ENCODE results near the gene TMEM217. TPM values are rescaled to one million over a fixed set of nuclear protein-coding genes. Genes with fewer than 3 reads are reported as not detected.
"Not testable (repeated sequence)": the region's sequence is repeated elsewhere in the genome, so short reads cannot be mapped to it uniquely, and the experiment has no call there.

The TMEM217 gene
- polyA plus RNA-seq, 2 donors: 2.6 to 5.4 TPM

- no peaks in the 10 kb centered on the region for H3K36me3 ChIP-seq (ENCODE audit: control insufficient read depth in 2 of 2, insufficient read depth in 2 of 2, low read length in 1 of 2)
- H3K27me3 ChIP-seq (ENCODE audit: control insufficient read depth in 1 of 2, insufficient read depth in 2 of 2, low read length in 2 of 2): no peaks in the 10 kb centered on the region
- H3K27ac ChIP-seq (ENCODE audit: low read depth in 2 of 2, low read length in 1 of 2): no peak overlapping the region
- H3K9me3 ChIP-seq (ENCODE audit: control insufficient read depth in 2 of 2, insufficient read depth in 1 of 2, low read depth in 1 of 2, low read length in 1 of 2): no peaks in the 10 kb centered on the region
- peaks cover 0 to 3% of the 10 kb centered on the region in 2 donors for H3K4me1 ChIP-seq (ENCODE audit: control insufficient read depth in 2 of 2, insufficient read depth in 2 of 2, low read length in 1 of 2)
- 59 to 60% methylated on average over 7 of the region's 7 CpGs for WGBS, 2 donors
- H3K4me3 ChIP-seq (ENCODE audit: low read depth in 1 of 2, low read length in 2 of 2): no peak overlapping the region
Observed at GRCh38 chr6:37207903-37208456, 50.0 kb downstream of the TMEM217 start.

- Histone ChIP-seq H3K9me3 (ENCODE audit: control insufficient read depth in 2 of 2, insufficient read depth in 1 of 2, low read depth in 1 of 2, low read length in 1 of 2) (no peaks in the 10 kb centered on the region), H3K4me3 (ENCODE audit: low read depth in 1 of 2, low read length in 2 of 2) (no peak overlapping the region), H3K4me1 (ENCODE audit: control insufficient read depth in 2 of 2, insufficient read depth in 2 of 2, low read length in 1 of 2) (peaks cover 0 to 3% of the 10 kb centered on the region in 2 donors), H3K27me3 (ENCODE audit: control insufficient read depth in 1 of 2, insufficient read depth in 2 of 2, low read length in 2 of 2) (no peaks in the 10 kb centered on the region), H3K36me3 (ENCODE audit: control insufficient read depth in 2 of 2, insufficient read depth in 2 of 2, low read length in 1 of 2) (no peaks in the 10 kb centered on the region), H3K27ac (ENCODE audit: low read depth in 2 of 2, low read length in 1 of 2) (no peak overlapping the region)
- WGBS, 2 donors: 91 to 93% methylated on average over 9 of the region's 9 CpGs
Observed at GRCh38 chr6:37206622-37207021, 51.3 kb downstream of the TMEM217 start.

GRCh38 chr6:37205997-37206340 is 52.0 kb downstream of the TMEM217 start:
- H3K36me3 ChIP-seq (ENCODE audit: control insufficient read depth in 2 of 2, insufficient read depth in 2 of 2, low read length in 1 of 2): no peaks in the 10 kb centered on the region
- 92 to 97% methylated on average over 4 of the region's 4 CpGs for WGBS, 2 donors
- H3K9me3 ChIP-seq (ENCODE audit: control insufficient read depth in 2 of 2, insufficient read depth in 1 of 2, low read depth in 1 of 2, low read length in 1 of 2): no peaks in the 10 kb centered on the region
- no peak overlapping the region for H3K4me3 ChIP-seq (ENCODE audit: low read depth in 1 of 2, low read length in 2 of 2)
- peaks cover 0 to 3% of the 10 kb centered on the region in 2 donors for H3K4me1 ChIP-seq (ENCODE audit: control insufficient read depth in 2 of 2, insufficient read depth in 2 of 2, low read length in 1 of 2)
- no peaks in the 10 kb centered on the region for H3K27me3 ChIP-seq (ENCODE audit: control insufficient read depth in 1 of 2, insufficient read depth in 2 of 2, low read length in 2 of 2)
- peak overlapping the region in 1 of 2 donors; percentile 3 for H3K27ac ChIP-seq (ENCODE audit: low read depth in 2 of 2, low read length in 1 of 2)

GRCh38 chr6:37205175-37205996 is 52.6 kb downstream of the TMEM217 start:
- Histone ChIP-seq H3K36me3 (ENCODE audit: control insufficient read depth in 2 of 2, insufficient read depth in 2 of 2, low read length in 1 of 2) (no peaks in the 10 kb centered on the region), H3K4me1 (ENCODE audit: control insufficient read depth in 2 of 2, insufficient read depth in 2 of 2, low read length in 1 of 2) (peaks cover 0 to 3% of the 10 kb centered on the region in 2 donors), H3K9me3 (ENCODE audit: control insufficient read depth in 2 of 2, insufficient read depth in 1 of 2, low read depth in 1 of 2, low read length in 1 of 2) (no peaks in the 10 kb centered on the region), H3K27me3 (ENCODE audit: control insufficient read depth in 1 of 2, insufficient read depth in 2 of 2, low read length in 2 of 2) (no peaks in the 10 kb centered on the region), H3K27ac (ENCODE audit: low read depth in 2 of 2, low read length in 1 of 2) (peak overlapping the region; percentile 3 to 15), H3K4me3 (ENCODE audit: low read depth in 1 of 2, low read length in 2 of 2) (no peak overlapping the region)
- WGBS, 2 donors: 61 to 63% methylated on average over 13 of the region's 13 CpGs

GRCh38 chr6:37204014-37204751 is 53.8 kb downstream of the TMEM217 start:
- no peaks in the 10 kb centered on the region for H3K36me3 ChIP-seq (ENCODE audit: control insufficient read depth in 2 of 2, insufficient read depth in 2 of 2, low read length in 1 of 2)
- H3K9me3 ChIP-seq (ENCODE audit: control insufficient read depth in 2 of 2, insufficient read depth in 1 of 2, low read depth in 1 of 2, low read length in 1 of 2): no peaks in the 10 kb centered on the region
- H3K4me1 ChIP-seq (ENCODE audit: control insufficient read depth in 2 of 2, insufficient read depth in 2 of 2, low read length in 1 of 2): peaks cover 0 to 3% of the 10 kb centered on the region in 2 donors
- 61 to 75% methylated on average over 7 of the region's 7 CpGs for WGBS, 2 donors
- no peak overlapping the region for H3K4me3 ChIP-seq (ENCODE audit: low read depth in 1 of 2, low read length in 2 of 2)
- no peak overlapping the region for H3K27ac ChIP-seq (ENCODE audit: low read depth in 2 of 2, low read length in 1 of 2)
- no peaks in the 10 kb centered on the region for H3K27me3 ChIP-seq (ENCODE audit: control insufficient read depth in 1 of 2, insufficient read depth in 2 of 2, low read length in 2 of 2)

GRCh38 chr6:37202788-37203491 is 55.0 kb downstream of the TMEM217 start:
- no peaks in the 10 kb centered on the region for H3K36me3 ChIP-seq (ENCODE audit: control insufficient read depth in 2 of 2, insufficient read depth in 2 of 2, low read length in 1 of 2)
- no peaks in the 10 kb centered on the region for H3K9me3 ChIP-seq (ENCODE audit: control insufficient read depth in 2 of 2, insufficient read depth in 1 of 2, low read depth in 1 of 2, low read length in 1 of 2)
- peaks cover 0 to 3% of the 10 kb centered on the region in 2 donors for H3K4me1 ChIP-seq (ENCODE audit: control insufficient read depth in 2 of 2, insufficient read depth in 2 of 2, low read length in 1 of 2)
- H3K27ac ChIP-seq (ENCODE audit: low read depth in 2 of 2, low read length in 1 of 2): no peak overlapping the region
- 41 to 54% methylated on average over 7 of the region's 7 CpGs for WGBS, 2 donors
- no peak overlapping the region for H3K4me3 ChIP-seq (ENCODE audit: low read depth in 1 of 2, low read length in 2 of 2)
- no peaks in the 10 kb centered on the region for H3K27me3 ChIP-seq (ENCODE audit: control insufficient read depth in 1 of 2, insufficient read depth in 2 of 2, low read length in 2 of 2)

GRCh38 chr6:37201726-37202125 is 56.2 kb downstream of the TMEM217 start:
- Histone ChIP-seq H3K27ac (ENCODE audit: low read depth in 2 of 2, low read length in 1 of 2) (no peak overlapping the region), H3K36me3 (ENCODE audit: control insufficient read depth in 2 of 2, insufficient read depth in 2 of 2, low read length in 1 of 2) (no peaks in the 10 kb centered on the region), H3K9me3 (ENCODE audit: control insufficient read depth in 2 of 2, insufficient read depth in 1 of 2, low read depth in 1 of 2, low read length in 1 of 2) (no peaks in the 10 kb centered on the region), H3K4me3 (ENCODE audit: low read depth in 1 of 2, low read length in 2 of 2) (no peak overlapping the region), H3K27me3 (ENCODE audit: control insufficient read depth in 1 of 2, insufficient read depth in 2 of 2, low read length in 2 of 2) (no peaks in the 10 kb centered on the region), H3K4me1 (ENCODE audit: control insufficient read depth in 2 of 2, insufficient read depth in 2 of 2, low read length in 1 of 2) (peaks cover 0 to 3% of the 10 kb centered on the region in 2 donors)
- 94 to 96% methylated on average over 1 of the region's 1 CpG for WGBS, 2 donors

GRCh38 chr6:37200085-37200484 is 57.9 kb downstream of the TMEM217 start:
- Histone ChIP-seq H3K9me3 (ENCODE audit: control insufficient read depth in 2 of 2, insufficient read depth in 1 of 2, low read depth in 1 of 2, low read length in 1 of 2) (no peaks in the 10 kb centered on the region), H3K27ac (ENCODE audit: low read depth in 2 of 2, low read length in 1 of 2) (no peak overlapping the region), H3K27me3 (ENCODE audit: control insufficient read depth in 1 of 2, insufficient read depth in 2 of 2, low read length in 2 of 2) (no peaks in the 10 kb centered on the region), H3K4me3 (ENCODE audit: low read depth in 1 of 2, low read length in 2 of 2) (no peak overlapping the region), H3K4me1 (ENCODE audit: control insufficient read depth in 2 of 2, insufficient read depth in 2 of 2, low read length in 1 of 2) (peaks cover 0 to 1% of the 10 kb centered on the region in 2 donors), H3K36me3 (ENCODE audit: control insufficient read depth in 2 of 2, insufficient read depth in 2 of 2, low read length in 1 of 2) (no peaks in the 10 kb centered on the region)
- 78 to 91% methylated on average over 5 of the region's 5 CpGs for WGBS, 2 donors

- H3K4me3 ChIP-seq (ENCODE audit: low read depth in 1 of 2, low read length in 2 of 2); H3K4me1 ChIP-seq (ENCODE audit: control insufficient read depth in 2 of 2, insufficient read depth in 2 of 2, low read length in 1 of 2); H3K27me3 ChIP-seq (ENCODE audit: control insufficient read depth in 1 of 2, insufficient read depth in 2 of 2, low read length in 2 of 2); H3K36me3 ChIP-seq (ENCODE audit: control insufficient read depth in 2 of 2, insufficient read depth in 2 of 2, low read length in 1 of 2); H3K27ac ChIP-seq (ENCODE audit: low read depth in 2 of 2, low read length in 1 of 2); H3K9me3 ChIP-seq (ENCODE audit: control insufficient read depth in 2 of 2, insufficient read depth in 1 of 2, low read depth in 1 of 2, low read length in 1 of 2): not testable (repeated sequence)
- 89 to 91% methylated on average over 4 of the region's 4 CpGs for WGBS, 2 donors
Observed at GRCh38 chr6:37196451-37196850, 61.5 kb downstream of the TMEM217 start.
